ENCODE data around the gene GPANK1.
A peak's percentile ranks its signal among the peaks of the same experiment; 100 is the strongest.

The GPANK1 gene

DNA sequence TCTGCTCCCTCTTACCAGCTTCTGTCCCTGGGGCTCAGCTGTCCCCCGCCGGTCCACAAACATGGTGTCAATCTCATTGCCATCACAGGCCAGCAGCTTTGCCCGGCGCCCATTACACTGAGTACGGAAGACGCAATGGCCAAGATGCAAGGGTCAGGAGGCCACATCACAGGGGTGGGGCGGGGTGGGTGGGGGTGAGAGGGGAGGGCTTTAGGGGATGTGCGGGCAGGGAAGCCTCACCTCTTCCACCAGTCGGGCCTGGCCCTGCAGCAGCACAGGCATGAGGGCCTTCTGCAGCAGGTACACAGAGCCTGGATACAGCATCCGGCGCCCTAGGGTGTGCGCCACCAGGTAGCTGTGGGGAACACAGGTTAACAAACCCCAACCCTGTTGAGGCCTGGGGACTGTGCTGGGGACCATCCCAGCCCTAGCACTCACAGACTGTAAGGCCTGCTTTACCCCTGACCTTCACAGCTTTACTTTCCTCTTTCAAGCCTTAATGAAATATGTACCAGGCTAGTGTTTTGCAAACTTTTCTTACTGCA lies 26.8 kb upstream of the GPANK1 start:
- no peak for DNase-seq (ENCODE audit: low read depth in 3 of 3, low spot score in 1 of 3)

DNA sequence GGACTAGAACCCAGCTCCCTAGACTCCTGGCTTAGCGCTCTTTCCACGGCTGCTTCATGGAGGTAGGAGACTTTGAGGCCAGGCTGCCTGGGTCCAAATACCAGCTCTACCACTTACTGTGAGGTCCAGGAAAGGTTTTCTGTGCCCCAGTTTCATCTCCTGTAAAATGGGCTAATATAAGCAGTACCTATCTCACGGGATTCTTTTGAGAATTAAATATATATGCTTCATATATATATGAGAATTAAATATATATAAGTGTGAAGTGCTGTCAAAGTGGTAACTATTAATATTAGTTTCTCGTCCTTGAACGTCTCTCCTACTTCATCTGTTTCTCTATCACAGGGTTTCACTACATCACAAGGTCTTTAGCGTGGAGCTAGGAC lies 26.3 kb upstream of the GPANK1 start:
- no peak for DNase-seq (ENCODE audit: low read depth in 3 of 3, low spot score in 1 of 3)

DNA sequence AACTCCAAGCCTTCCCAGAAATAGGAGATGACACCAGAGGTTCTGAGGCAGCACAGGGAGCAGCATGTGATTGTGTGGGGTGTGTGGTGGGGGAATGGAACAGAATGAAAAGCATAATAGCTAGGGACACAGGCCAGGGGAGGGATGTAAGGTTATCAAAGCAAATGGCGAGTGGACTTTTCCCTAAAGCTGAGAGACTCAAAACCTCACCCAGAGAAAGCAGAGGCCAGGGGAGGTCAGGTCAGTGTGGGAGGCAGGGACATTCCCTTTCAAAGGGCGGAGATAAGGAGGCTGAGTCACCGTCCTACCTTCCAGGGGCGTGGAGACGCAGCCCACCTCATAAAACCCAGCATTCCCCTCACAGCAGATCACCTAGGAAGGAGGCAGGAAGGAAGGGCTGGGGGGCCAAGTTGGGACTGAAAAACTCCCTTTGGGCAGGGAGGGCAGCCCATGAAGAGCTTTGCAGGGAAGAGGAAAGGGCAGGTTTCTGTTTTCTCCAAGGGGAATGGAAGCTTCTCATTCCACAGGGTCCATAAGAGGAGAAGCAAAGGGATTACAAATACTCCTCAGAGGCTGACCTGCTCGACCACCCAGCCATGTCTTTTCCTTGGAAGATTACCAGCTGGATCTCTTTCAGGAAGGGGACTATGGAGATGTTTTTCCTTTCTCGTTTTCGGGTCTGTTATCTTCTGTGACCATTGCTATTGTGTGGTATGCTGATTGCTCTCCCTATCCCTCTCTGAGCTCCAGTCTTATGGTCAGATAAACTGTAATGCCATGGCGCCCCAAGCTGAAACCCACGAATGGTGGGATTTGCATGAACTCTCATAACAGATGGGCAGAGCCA lies 25.7 kb upstream of the GPANK1 start:
- DNase-seq (ENCODE audit: low read depth in 3 of 3, low spot score in 1 of 3): no peak

DNA sequence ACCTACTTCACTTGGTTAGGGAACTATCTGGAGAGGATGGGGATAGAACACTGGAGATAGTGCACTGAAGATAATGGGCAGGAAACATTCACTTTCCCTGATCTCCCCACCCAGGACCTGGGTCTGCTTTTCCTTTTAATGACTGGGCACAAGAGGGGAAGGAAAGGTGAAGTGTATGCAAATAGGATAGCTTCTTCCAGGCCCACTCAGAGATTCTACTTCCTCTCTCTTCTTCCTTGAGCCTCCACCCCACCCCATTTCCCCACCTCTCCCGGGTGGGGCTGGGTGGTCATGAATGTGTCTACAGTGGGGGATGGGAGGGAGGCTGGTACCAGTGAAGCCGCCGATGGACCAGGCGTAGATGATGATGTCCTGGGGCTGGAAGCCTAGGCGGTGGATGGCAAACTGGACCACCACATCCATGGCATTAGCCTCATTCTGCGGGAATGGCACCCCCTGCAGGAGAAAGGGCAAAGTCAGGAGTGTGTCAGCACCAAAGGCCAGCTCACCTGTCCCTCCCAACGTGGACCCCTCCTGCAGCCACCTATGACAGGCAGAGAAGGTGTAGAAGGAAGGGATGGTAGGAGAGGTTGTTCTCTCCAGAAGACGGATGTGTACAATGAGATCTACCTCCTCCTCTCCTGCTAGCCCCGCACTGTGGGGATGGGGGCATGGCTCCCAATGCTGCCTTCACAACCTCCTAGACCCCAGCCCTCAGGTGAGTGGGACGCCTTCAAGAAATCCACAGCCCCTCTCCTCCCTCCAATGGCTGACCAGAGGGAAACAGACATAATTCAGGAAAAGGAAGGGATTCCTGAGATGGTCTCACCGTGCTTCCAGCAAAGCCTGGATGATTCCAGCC lies 24.7 kb upstream of the GPANK1 start:
- no peak for DNase-seq (ENCODE audit: low read depth in 3 of 3, low spot score in 1 of 3)

DNA sequence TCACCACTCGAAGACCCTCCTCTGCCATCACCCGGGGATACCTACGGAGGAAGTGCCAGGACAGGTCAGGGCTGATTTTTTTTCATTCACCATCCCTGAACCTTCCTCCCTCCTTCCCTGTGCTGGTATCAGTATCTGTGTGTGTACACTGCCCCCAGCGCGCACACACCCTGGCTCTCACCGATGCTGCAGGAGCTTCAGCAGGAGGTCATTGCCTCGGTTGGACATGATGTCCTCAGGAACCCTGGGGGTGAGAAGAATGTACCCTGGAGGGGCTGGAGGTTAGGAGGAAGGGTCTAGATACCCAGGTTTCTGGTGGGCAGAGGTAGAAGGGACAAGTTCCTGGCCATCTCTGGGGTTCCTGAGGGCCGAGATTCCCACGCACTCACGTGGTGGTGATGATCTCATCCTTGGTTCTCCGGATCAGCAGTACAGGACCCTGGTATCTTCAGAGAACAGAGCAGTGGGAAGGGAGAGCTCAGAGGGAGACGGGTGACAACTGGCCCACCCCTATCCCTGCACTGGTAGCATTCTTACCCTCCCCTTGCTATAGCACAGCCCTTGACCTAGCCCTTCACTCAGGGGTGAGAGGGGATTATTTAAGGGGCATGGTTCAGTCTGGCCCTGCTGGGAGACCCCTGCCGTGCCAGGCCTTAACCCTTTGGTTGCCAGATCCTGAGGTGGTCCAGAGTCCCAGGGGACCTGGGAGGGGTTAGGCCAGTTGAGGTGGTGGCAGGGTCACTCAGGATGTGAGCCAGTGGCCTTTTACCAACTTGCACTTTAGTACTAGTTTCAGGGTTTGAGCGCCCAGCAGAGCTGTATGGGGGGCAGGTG lies 23.3 kb upstream of the GPANK1 start:
- DNase-seq (ENCODE audit: low read depth in 3 of 3, low spot score in 1 of 3): no peak

DNA sequence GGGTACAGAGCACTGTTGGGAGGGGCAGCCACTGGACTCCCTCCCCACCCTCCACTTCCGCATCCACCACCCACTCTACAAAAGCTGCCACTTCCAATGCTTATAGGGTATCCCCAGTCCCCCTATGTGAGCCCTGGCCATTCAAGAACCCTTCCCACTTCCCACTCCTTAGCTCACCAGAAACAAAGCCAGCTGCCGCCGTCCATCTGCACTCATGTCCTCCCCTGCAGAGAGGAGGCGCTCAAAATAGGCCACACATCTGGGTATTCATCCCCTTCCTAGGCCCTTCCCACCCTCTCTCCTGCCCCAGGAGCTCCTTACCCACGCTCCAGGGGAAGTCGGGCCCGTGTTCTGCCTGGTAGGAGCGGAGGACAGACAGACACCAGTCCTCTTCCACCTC lies 22.5 kb upstream of the GPANK1 start:
- DNase-seq (ENCODE audit: low read depth in 3 of 3, low spot score in 1 of 3): no peak

DNA sequence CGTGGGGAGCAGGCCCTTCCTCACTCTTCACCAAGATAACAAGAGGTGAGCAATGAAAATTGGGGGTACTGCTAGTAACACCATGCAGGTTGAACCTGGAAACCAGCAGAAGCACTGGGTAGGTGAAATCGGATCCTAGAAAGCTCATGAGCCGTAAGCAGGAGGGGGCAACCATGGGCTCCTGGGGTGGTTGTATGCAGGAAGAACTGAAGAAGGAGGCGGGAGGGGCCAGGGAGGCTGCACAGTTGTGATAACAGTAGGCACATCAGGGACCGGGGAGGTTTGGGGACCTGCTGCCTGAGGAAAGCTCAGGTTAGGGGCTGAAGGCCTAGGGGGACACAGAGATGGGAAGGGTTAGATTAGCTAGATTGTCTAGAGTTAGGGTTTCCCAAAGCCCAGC lies 21.7 kb upstream of the GPANK1 start:
- no peak for DNase-seq (ENCODE audit: low read depth in 3 of 3, low spot score in 1 of 3)

DNA sequence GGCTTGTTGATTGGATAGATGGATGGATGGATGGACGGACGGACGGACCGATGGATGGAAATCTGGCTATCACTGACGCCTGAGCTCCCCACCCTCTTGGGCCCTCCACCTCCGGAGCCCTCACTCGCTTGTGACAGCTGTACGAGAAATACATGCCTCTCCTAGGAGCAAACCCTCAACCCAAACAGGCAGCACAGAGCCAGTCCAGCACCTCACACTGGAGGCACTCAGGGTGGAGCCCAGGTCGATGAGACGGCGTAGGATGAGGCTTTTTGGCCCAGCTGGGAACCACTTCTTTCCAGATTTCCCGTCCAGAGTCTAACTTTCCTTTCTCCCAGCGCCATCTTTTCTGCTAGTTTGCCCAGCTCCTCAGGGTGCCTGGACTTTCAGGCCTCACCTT lies 18.8 kb upstream of the GPANK1 start:
- no peak for DNase-seq (ENCODE audit: low read depth in 3 of 3, low spot score in 1 of 3)

DNA sequence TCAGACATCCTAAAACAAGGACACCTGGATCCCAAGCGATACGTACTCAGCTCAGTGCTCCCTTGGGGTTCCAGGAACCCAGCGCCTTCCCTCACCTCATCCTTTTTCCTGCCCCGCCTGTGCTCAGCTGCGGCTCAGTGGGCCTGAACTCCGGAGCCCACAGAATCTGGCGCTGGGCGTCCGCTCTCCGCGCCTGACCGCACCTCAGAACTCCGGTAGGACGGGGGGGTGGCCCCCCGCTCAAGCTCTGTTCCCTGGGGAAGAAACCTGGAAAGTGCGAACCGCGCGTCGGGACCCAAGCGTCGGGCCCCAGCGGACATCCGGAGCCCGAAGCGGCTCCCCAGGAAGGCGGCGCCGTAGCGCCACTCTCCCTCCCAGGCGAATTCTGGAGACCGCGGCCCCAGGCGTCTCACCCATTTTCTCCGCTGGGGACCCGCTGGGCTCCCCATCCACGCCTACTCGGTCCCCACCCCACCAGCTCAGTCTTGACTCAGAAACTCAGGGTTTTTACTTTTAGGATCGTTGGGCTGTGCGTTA lies 16.4 kb upstream of the GPANK1 start:
- DNase-seq (ENCODE audit: low read depth in 3 of 3, low spot score in 1 of 3): peak in 1 of 3 donors; percentile 21

DNA sequence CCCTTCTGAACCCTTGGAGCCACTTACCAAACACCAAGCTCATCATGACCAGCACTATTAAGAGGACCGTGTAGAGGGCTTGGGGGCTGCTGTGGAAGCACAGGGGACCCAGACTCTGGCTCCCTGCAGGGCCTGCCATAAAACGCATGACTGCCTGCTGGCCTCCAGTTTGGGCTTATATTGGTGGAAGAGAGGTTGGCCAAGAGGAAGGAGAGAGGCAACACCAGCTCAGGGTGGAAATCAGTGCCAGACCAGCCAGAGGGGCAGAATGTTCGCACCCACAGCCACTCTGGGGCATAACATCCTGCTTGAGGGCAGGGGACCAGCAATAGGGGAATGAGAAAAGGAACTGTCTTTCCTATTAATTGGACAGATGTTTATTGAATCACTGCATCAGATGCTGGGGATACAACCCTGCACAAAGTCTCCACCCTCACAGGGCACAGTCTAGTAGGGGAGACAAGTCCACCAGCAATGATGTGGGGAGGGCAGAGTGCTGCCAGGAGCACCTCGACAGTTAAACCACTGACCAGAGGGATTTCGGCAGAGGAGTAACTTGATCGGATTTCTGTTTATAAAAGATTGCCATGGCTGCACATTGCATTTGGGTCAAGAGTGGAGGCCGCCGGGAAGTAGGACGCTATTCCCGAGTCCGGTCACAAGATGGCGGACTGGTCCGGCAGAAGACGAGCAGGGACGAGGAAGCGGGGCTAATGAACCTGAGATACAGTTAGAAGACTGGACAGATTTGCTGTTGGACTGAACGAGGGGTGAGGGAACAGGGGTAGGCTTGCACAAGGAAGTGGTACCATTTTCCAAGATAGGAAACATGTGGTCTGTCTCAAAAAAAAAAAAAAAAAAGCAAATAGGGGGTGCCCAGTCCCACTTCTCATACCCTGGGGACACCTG lies 15.7 kb upstream of the GPANK1 start, which contains the start of gene LY6G5C:
Gene LY6G5C, minus strand, starts transcription at position 842 of the 909 bp plus-strand sequence. Its CDS starts 694 bp downstream, at position 148.
- peak; percentile 31 to 41 (median 35) for DNase-seq (ENCODE audit: low read depth in 3 of 3, low spot score in 1 of 3)

DNA sequence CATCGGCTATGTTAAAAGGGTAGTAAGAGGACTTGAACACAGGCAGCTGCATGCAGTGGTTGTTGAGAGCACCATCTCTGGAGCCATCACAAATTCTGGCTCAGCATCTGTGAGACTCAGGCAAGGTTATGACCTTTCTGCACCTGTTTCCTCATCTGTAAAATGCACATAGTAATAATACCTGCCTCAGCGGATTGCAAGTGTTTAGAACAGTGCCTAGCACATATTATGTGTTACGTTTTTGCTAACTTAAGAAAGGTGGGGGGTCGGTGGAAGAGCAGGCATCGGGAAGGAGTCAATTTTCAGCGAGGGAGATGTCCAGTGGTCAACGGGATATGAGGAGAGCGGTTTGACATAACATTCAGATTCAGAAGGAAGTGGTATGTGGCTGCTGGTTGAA lies 13.2 kb upstream of the GPANK1 start:
- no peak for DNase-seq (ENCODE audit: low read depth in 3 of 3, low spot score in 1 of 3)

DNA sequence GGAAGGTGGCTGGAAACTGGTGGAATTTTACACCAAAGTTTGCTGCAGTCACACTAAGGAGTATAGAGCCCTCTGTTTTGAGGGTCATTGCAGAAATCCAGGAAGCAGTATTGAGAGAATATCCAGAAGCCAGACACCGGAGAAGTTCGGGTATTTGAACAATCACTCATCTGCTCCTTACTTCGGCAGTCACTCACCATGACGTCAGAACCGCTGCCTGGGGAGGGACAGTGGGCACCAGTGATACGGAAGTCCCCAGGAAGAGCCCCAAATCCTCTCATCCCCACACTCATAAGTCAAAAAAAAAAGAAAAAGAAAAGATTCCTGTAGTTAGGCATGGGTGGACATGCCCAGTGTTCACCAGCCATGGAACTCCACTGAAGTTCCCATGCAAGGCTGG lies 12.1 kb upstream of the GPANK1 start:
- no peak for DNase-seq (ENCODE audit: low read depth in 3 of 3, low spot score in 1 of 3)

DNA sequence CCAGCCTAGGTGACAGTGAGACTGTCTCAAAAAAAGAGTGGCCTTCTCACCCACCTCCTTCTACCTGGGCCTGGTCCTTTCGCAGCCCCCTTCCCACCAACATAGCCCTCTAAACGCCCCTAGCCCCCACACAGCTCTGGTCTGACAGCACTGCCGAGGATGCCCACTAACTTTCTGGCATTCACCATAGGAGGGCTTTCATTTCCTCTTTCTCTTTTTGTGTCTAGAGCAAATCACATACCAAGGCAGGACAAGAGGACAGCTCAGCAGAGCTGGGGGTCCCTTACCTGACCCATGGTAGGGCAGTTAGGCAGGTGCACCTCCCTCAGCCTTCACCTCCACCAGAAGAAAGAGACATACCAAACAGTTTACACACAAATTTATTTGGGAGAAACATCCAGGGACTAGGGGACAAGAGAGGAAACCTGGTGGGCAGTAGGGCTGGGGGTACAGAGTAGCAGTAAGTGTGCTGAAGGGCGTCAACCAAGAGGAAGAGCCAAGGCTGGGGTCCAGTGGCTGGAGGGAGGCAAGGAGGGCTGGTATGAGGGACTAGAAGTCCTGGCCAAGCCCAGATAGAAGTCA lies 11.6 kb upstream of the GPANK1 start:
- DNase-seq (ENCODE audit: low read depth in 3 of 3, low spot score in 1 of 3): no peak

DNA sequence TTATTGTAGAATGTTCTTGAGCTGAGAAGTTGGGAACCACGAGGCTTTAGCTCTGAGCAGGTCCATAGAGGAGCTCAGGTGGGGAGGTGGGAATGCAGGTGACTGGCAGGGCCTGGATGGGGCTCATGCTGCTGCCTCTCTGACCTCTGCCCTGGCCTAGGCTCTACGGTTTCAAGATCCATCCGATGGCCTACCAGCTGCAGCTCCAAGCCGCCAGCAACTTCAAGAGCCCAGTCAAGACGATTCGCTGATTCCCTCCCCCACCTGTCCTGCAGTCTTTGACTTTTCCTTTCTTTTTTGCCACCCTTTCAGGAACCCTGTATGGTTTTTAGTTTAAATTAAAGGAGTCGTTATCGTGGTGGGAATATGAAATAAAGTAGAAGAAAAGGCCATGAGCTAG lies 4.9 kb upstream of the GPANK1 start, which contains the start of gene LY6G5B:
Gene LY6G5B, plus strand, starts transcription at position 301 of the 400 bp plus-strand sequence. CDS start 975 bp downstream, outside the sequence.
- no peak for DNase-seq (ENCODE audit: low read depth in 3 of 3, low spot score in 1 of 3)

DNA sequence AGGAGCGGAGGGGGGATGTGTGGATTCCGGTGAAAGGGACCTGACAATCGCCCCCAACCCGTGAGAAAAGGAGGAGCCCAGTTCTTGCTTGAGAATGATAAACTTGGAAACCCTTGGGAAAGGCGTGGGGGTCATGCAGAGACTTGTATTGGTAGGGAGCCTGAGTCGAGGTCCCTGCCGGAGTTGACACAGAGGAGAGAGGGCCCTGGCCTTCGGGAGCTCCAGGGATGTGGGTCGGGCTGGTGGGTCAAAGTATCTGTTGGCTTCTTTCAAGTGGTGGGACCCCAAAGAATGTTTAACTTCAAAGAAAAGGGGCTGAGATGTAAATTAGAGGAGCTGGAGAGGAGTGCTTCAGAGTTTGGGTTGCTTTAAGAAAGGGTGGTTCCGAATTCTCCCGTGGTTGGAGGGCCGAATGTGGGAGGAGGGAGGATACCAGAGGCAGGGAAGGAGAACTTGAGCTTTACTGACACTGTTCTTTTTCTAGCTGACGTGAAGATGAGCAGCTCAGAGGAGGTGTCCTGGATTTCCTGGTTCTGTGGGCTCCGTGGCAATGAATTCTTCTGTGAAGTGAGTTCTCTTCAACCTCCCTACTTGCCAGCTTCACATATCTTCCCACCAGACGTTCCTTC lies 1.7 kb upstream of the GPANK1 start:
- DNase-seq (ENCODE audit: low read depth in 3 of 3, low spot score in 1 of 3): no peak

DNA sequence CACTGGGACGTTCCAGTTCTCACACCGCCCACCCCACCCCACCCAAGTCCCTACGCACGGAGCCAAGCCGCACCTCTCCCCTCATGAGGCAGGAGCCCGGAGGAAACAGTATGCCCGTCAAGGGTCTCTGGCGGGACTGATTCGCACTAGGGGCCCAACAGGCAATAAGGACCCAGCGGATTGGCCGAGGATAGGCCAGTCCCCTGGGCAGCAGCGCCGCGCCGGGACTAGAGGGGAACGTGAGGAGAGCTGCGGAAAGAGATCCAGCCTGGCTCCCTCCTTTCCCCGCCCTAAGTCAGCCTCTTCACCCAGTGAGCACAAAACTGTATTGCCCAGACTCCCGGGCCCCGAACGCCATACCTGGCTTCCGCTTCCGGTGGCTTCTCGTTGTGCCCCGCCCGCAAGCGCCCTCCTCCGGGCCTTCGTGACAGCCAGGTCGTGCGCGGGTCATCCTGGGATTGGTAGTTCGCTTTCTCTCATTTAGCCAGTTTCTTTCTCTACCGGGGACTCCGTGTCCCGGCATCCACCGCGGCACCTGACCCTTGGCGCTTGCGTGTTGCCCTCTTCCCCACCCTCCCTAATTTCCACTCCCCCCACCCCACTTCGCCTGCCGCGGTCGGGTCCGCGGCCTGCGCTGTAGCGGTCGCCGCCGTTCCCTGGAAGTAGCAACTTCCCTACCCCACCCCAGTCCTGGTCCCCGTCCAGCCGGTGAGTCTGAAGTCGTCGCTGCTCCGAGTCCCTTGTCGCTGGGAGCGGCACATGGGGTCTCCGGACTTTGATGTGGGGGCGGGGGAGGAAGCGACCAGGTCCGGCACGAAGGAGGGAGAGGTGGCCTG lies 922 bp upstream of the GPANK1 start, which contains the start of gene CSNK2B:
Gene CSNK2B, plus strand, starts transcription at position 580 of the 836 bp plus-strand sequence. CDS start 752 bp downstream, outside the sequence.
- DNase-seq (ENCODE audit: low read depth in 3 of 3, low spot score in 1 of 3): peak; percentile 90 to 96 (median 94)

DNA sequence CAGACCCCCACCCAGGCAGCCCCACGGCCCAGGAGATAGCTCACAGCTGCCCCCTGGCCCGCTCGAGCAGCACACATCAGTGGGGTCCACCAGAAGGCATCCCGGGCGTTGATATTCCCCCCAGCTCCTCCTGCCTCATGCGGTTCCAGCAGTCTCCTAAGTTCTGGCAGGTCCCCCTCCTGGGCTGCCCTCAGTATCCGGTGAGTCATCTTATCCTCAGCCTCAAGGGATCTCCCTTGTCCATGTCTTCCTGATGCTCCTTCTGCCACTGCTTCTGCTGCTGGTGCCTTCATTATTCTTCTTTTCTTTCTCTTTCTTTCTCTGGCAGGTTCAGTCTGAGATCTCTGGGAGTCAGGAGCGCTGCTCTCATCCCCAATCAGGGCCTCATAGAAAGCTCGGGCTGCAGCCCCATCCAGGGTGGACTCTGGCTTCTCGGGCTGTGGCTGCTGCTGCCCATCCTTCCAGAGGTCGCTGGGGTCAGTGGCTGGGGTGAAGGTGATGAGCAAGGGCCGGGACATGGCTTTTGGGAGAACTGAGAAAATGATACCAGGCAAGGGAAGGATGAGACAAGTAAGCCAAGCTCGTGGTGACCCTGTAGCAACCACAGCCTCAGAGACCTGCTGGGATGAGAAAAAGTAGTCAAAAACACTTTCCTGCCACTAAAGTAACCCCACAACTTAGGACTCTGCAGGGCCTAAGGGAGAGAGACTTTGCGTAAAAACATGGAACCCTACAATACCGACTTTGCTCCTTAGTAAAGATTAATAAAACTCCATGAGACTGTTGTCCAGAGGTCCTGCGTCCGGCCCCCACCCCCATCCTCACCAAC lies 622 bp downstream of the GPANK1 start:
- no peak for DNase-seq (ENCODE audit: low read depth in 3 of 3, low spot score in 1 of 3)

Data from stimulated activated CD4-positive, alpha-beta T cell treated with anti-CD3 and anti-CD28 coated beads, TNF-alpha, amount 100 ng/mL, for 1 hour (primary cell).